Lower leg skin (tissue), 4 donors: ENCODE measurements around the gene REX1BD. TPM values are rescaled to one million over a fixed set of nuclear protein-coding genes. Genes with fewer than 3 reads are reported as not detected.

Experiments
- DNase-seq, 2 donors: peaks; one replicate each; pipeline ENCODE4 v3.0.0-alpha.2; 2019; ENCODE audit warnings: low spot score in 2 of 2
- H3K4me3 ChIP-seq: fragments of 200-600 bp; sonication (generic); 2 replicates; pipeline ENCODE4 v1.5.1; 2017; ENCODE audit warnings: mild to moderate bottlenecking, low read depth; ENCODE audit not compliant: poor library complexity, severe bottlenecking
- CTCF ChIP-seq, 3 donors: fragments of 450-650 bp; IDR thresholded peaks; one replicate each; pipeline ENCODE4 v1.5.1; 2016; ENCODE audit warnings: antibody characterized with exemption in 3 of 3, mild to moderate bottlenecking in 3 of 3, moderate library complexity in 2 of 3
- POLR2A ChIP-seq, 2 donors: fragments of 450-650 bp; IDR thresholded peaks; one replicate each; pipeline ENCODE4 v1.6.1; 2016 to 2017; ENCODE audit warnings: antibody characterized with exemption in 2 of 2, mild to moderate bottlenecking in 1 of 2, moderate library complexity in 1 of 2
- WGBS, 2 donors: methylation state at CpG; one replicate each; pipeline ENCODE4 v1.1.5; 2018; 5-methylcytosine and 5-hydroxymethylcytosine counted together
- intact Hi-C: fragments of 100-400 bp; cut with DNase I; formaldehyde crosslinking; loops from one replicate; pipeline ENCODE4 v1.15.0; 2023; ENCODE audit warnings: low total_unique reads
- total RNA-seq, 4 donors: library from RNA; depleted of rRNA; stranded (reverse); fragments of >200 nt; gene quantifications; one replicate each; pipeline ENCODE4 v1.1.0, GENCODE V29; 2016

REX1BD gene
- total RNA-seq, 4 donors from 2014 or later, result 91.8 to 119 (median 107) TPM

- no peak overlapping the region for H3K4me3 ChIP-seq
- no peak for TF ChIP-seq CTCF (IDR thresholded peaks at IDR 0.05)
- TF ChIP-seq POLR2A (IDR thresholded peaks at IDR 0.05), result no peak
- intact Hi-C loops, result no loop called here
- no peak for DNase-seq
- WGBS, 2 donors, result 45 to 56% methylated on average over 21 to 22 of the region's 23 CpGs
Observed at GRCh38 chr19:18613589-18614234, 25.1 kb downstream of the REX1BD start.

GRCh38 chr19:18616023-18616422 is 27.4 kb downstream of the REX1BD start:
- TF ChIP-seq POLR2A (IDR thresholded peaks at IDR 0.05) (no peak), CTCF (IDR thresholded peaks at IDR 0.05) (no peak)

GRCh38 chr19:18617562-18617961 is 29.0 kb downstream of the REX1BD start:
- H3K4me3 ChIP-seq, result no peak overlapping the region
- intact Hi-C loops, result no loop called here
- TF ChIP-seq CTCF (IDR thresholded peaks at IDR 0.05) (no peak), POLR2A (IDR thresholded peaks at IDR 0.05) (no peak)
- DNase-seq, result no peak

More at GRCh38 chr19:18616023-18616422, 27.4 kb downstream of the REX1BD start:
- no peak for DNase-seq
- WGBS, 2 donors, result 83 to 87% methylated on average over 3 of the region's 3 CpGs
- intact Hi-C loops, result no loop called here
- H3K4me3 ChIP-seq, result no peak overlapping the region

GRCh38 chr19:18618236-18618635 is 29.6 kb downstream of the REX1BD start:
- intact Hi-C loops, result no loop called here
- H3K4me3 ChIP-seq, result no peak overlapping the region
- no peak for TF ChIP-seq CTCF (IDR thresholded peaks at IDR 0.05)
- TF ChIP-seq POLR2A (IDR thresholded peaks at IDR 0.05), result no peak
- DNase-seq, result no peak
- WGBS, 2 donors, result 86 to 90% methylated on average over 13 of the region's 13 CpGs

- H3K4me3 ChIP-seq, result no peak overlapping the region
- intact Hi-C loops, result no loop called here
- no peak for DNase-seq
- TF ChIP-seq CTCF (IDR thresholded peaks at IDR 0.05), result no peak
- no peak for TF ChIP-seq POLR2A (IDR thresholded peaks at IDR 0.05)
- WGBS, 2 donors, result 88 to 90% methylated on average over 10 of the region's 10 CpGs
Observed at GRCh38 chr19:18620311-18620710, 31.7 kb downstream of the REX1BD start.

GRCh38 chr19:18620902-18621301 is 32.3 kb downstream of the REX1BD start:
- no peak overlapping the region for H3K4me3 ChIP-seq
- WGBS, 2 donors, result 80 to 82% methylated on average over 6 to 7 of the region's 7 CpGs
- intact Hi-C loops, result no loop called here
- DNase-seq, result no peak
- TF ChIP-seq CTCF (IDR thresholded peaks at IDR 0.05) (no peak), POLR2A (IDR thresholded peaks at IDR 0.05) (no peak)
